ENCODE data around the gene LIMCH1.

The LIMCH1 gene

DNA sequence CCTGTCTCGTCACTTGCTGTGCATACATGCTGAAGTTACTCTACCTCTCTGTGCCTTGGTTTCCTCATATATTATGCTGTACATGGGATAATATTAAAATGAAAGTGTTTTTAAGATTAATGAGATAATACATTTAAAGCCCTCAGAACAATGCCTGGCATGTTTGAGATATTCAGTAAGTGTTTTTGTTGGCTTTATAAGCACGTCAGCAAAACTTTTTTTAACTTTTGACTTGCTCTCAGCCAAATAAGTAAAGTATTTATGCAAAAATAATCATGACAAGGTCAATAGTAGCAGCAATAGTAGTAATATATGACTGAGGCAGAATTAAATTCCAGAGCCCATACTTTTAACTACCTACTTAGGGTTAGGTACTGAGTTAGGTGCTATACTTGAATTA lies 29.2 kb downstream of the LIMCH1 start:
- Histone ChIP-seq H3K27ac (no peak overlapping the region), H3K4me1 (ENCODE audit: control insufficient read depth in 1 of 2, insufficient read depth in 1 of 2, low read depth in 1 of 2, low read length in 1 of 2) (no peaks in the 10 kb centered on the region), H3K36me3 (no peaks in the 10 kb centered on the region), H3K9me3 (no peaks in the 10 kb centered on the region), H3K27me3 (peaks cover under 1% of the 10 kb centered on the region), H3K4me3 (ENCODE audit: low read depth in 1 of 2, low read length in 1 of 2) (no peak overlapping the region)
- TF ChIP-seq, protein P1, sequence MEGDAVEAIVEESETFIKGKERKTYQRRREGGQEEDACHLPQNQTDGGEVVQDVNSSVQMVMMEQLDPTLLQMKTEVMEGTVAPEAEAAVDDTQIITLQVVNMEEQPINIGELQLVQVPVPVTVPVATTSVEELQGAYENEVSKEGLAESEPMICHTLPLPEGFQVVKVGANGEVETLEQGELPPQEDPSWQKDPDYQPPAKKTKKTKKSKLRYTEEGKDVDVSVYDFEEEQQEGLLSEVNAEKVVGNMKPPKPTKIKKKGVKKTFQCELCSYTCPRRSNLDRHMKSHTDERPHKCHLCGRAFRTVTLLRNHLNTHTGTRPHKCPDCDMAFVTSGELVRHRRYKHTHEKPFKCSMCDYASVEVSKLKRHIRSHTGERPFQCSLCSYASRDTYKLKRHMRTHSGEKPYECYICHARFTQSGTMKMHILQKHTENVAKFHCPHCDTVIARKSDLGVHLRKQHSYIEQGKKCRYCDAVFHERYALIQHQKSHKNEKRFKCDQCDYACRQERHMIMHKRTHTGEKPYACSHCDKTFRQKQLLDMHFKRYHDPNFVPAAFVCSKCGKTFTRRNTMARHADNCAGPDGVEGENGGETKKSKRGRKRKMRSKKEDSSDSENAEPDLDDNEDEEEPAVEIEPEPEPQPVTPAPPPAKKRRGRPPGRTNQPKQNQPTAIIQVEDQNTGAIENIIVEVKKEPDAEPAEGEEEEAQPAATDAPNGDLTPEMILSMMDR (IDR thresholded peaks at IDR 0.05): no peak

DNA sequence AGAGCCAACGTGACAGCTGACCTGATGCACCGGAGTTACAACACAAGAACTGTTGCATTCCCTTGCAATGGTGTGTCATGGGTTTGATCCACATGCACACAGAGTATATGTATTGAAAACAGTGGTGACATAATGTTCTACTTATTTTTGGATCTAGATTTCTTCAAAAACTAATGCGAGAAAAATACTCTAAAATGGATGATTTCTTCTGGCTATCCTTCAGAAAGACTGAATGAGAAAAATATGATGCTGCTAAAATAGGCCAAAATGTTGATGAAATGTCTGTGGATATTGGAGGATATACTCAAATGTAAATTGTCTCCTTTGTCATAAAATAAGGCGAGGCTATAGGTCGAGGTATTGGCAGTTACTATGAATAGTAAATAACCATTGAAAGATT lies 30.4 kb downstream of the LIMCH1 start:
- Histone ChIP-seq H3K36me3 (no peaks in the 10 kb centered on the region), H3K4me1 (ENCODE audit: control insufficient read depth in 1 of 2, insufficient read depth in 1 of 2, low read depth in 1 of 2, low read length in 1 of 2) (no peaks in the 10 kb centered on the region), H3K9me3 (no peaks in the 10 kb centered on the region), H3K27ac (no peak overlapping the region), H3K27me3 (peaks cover 8% of the 10 kb centered on the region), H3K4me3 (ENCODE audit: low read depth in 1 of 2, low read length in 1 of 2) (no peak overlapping the region)
- TF ChIP-seq, protein P1 (IDR thresholded peaks at IDR 0.05): no peak

DNA sequence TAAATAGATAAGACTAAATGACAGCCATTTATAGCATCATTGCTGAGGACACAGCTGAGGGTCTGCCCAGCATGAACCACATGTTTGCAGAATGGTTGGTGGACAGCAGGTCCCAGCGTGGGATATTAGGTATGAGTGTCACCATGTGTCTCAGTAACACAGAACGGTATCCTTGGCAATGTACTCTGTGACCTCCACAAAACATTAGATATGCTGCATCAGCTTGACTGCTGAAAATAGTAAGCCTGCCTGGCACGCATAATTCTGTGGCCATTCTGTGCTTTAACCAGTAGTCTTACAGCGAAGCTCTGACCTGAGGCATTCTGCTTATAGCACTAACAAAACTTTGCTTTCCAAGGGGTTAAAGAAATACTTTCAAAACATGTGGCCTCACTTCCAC lies 32.0 kb downstream of the LIMCH1 start:
- Histone ChIP-seq H3K27ac (no peak overlapping the region), H3K27me3 (peaks cover 8% of the 10 kb centered on the region)
- TF ChIP-seq, protein P1 (IDR thresholded peaks at IDR 0.05): no peak

DNA sequence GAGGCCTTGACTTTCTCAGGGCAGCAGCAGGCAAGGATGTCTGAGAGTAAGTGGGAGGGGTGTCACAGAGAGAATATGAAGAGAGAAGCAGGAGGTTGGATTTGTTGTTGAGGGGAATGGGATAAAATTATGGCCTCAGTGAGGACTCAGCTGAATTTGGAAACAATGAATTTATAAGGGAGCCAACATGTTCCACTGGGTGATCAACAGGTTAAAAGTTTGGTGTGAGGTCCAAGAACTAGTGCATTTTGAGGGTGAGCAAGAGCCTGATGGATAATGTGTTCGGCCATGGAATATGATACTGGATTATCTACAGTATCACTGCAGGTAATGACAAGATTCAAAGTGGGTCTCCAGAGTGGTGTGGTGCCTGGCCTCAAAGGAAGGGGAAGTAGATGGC lies 33.5 kb downstream of the LIMCH1 start:
- Histone ChIP-seq H3K27me3 (peaks cover 8% of the 10 kb centered on the region), H3K4me3 (ENCODE audit: low read depth in 1 of 2, low read length in 1 of 2) (no peak overlapping the region), H3K9me3 (no peaks in the 10 kb centered on the region), H3K36me3 (no peaks in the 10 kb centered on the region), H3K27ac (no peak overlapping the region), H3K4me1 (ENCODE audit: control insufficient read depth in 1 of 2, insufficient read depth in 1 of 2, low read depth in 1 of 2, low read length in 1 of 2) (no peaks in the 10 kb centered on the region)
- TF ChIP-seq, protein P1 (IDR thresholded peaks at IDR 0.05): no peak

More for the DNA sequence above, 32.0 kb downstream of the LIMCH1 start:
- Histone ChIP-seq H3K4me3 (ENCODE audit: low read depth in 1 of 2, low read length in 1 of 2) (no peak overlapping the region), H3K9me3 (no peaks in the 10 kb centered on the region), H3K4me1 (ENCODE audit: control insufficient read depth in 1 of 2, insufficient read depth in 1 of 2, low read depth in 1 of 2, low read length in 1 of 2) (no peaks in the 10 kb centered on the region), H3K36me3 (no peaks in the 10 kb centered on the region)

DNA sequence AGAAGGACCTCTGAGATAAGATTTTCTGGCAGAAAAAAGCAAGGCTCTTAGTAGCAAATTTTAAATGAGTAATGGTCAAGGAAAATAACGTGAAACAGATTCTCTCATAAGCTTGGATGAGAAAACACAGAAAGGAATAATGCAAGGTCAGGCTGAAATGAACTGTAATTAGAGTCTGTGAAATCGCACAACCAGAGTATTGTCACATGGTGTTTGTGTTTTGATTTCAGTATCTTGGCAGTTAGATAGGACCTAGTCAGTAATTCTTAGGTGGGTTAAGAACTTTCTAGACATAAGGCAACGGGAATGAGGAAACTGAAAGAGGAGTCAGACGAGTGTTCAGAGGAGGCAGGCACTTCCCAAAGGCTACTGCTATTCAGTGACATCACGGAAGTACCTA lies 34.6 kb downstream of the LIMCH1 start:
- H3K27ac ChIP-seq: no peak overlapping the region
- no peaks in the 10 kb centered on the region for H3K9me3 ChIP-seq
- H3K4me1 ChIP-seq (ENCODE audit: control insufficient read depth in 1 of 2, insufficient read depth in 1 of 2, low read depth in 1 of 2, low read length in 1 of 2): no peaks in the 10 kb centered on the region
- TF ChIP-seq, protein P1 (IDR thresholded peaks at IDR 0.05): no peak
- no peaks in the 10 kb centered on the region for H3K36me3 ChIP-seq
- H3K27me3 ChIP-seq: peaks cover 8% of the 10 kb centered on the region
- H3K4me3 ChIP-seq (ENCODE audit: low read depth in 1 of 2, low read length in 1 of 2): no peak overlapping the region

DNA sequence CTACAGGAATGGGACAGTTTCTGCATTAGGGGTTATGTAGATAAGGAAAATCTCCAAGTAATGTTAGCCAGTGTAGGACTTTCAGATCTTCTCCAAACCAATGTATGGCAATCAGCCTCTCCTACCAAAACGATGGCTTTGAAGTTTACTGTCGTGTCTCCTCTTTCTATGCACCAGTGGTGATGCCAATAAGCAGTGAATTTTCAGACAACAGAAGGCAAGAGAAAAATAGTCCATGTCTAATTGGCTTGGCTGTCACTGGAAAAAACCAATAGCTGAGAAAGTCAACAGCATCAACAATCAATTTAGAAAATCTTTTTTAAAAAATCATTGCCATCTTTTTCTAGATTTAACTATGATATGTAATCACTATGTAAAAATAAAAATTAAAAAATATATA lies 35.0 kb downstream of the LIMCH1 start:
- TF ChIP-seq, protein P1 (IDR thresholded peaks at IDR 0.05): no peak
- Histone ChIP-seq H3K9me3 (no peaks in the 10 kb centered on the region), H3K27ac (no peak overlapping the region), H3K4me3 (ENCODE audit: low read depth in 1 of 2, low read length in 1 of 2) (no peak overlapping the region), H3K36me3 (no peaks in the 10 kb centered on the region), H3K4me1 (ENCODE audit: control insufficient read depth in 1 of 2, insufficient read depth in 1 of 2, low read depth in 1 of 2, low read length in 1 of 2) (no peaks in the 10 kb centered on the region), H3K27me3 (peaks cover 8% of the 10 kb centered on the region)
